Measurements from ENCODE around the gene TRPC1.
A peak's percentile ranks its signal among the peaks of the same experiment; 100 is the strongest.
"Not testable (repeated sequence)": the region's sequence is repeated elsewhere in the genome, so short reads cannot be mapped to it uniquely, and the experiment has no call there.

The TRPC1 gene

DNA sequence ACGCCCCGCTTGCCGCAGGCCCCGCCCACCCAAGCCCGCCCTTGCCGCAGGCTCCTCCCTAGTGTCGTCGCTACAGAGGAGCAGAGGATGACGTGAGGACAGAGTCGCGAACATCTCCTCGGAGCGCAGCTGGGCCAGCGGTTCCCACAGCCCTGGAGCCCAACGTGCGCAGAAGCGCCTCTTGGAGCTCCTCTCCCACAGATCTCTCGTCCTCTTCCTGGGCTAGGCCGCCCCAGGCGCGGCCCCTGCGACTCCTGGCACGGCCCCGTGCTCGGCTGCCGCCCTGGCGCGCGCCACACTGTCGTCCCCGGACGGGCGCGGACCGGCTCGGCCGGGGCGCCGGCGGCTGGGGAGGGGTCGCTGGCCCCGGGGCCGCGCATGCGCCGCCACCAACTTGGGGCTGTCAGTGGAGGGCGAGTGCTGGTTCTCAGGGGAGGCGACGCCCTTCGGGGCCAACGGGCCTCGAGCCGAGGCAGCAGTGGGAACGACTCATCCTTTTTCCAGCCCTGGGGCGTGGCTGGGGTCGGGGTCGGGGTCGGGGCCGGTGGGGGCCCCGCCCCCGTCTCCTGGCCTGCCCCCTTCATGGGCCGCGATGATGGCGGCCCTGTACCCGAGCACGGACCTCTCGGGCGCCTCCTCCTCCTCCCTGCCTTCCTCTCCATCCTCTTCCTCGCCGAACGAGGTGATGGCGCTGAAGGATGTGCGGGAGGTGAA is at the start of gene TRPC1:
TSS of gene TRPC1 (plus strand) at position 67 of the 714 bp plus-strand sequence. CDS start at position 593, 526 bp downstream.
- DNase-seq, result peak; percentile 84

DNA sequence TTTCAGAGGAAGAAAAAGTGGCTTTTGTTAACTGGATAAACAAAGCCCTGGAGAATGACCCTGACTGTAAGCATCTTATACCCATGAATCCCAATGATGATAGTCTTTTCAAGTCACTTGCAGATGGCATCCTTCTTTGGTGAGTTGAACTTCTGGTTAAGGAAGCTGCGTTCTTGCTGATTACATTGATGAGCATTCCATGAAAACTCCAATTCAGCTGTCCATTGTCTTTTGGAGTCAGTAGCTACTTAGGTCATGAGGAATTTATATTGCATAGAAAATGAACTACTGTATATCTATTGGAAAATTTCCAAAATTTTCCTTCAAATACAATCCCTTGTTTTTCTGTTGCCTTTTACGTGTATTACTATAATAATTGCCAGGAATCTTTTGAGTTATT is 47.7 kb upstream of the TRPC1 start:
- DNase-seq, result no peak

DNA sequence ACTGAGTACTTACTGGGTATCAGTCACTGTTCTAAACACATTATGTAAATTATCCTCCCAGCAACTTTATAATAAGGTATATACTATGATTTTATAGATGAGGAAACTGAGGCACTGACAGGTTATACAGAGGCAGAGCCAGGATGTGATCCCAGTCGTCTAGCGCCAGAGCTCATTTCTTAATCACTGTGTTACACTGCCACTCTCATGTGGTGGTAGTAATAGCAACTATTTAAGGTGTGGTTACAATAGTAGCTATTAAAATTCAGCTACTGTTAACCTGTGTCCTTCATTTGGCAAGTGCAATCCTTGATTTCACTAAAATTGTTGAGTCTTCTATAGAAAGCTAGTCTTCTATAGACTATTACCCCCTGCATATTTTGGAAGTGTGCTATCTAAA is 43.1 kb upstream of the TRPC1 start:
- no peak for DNase-seq

DNA sequence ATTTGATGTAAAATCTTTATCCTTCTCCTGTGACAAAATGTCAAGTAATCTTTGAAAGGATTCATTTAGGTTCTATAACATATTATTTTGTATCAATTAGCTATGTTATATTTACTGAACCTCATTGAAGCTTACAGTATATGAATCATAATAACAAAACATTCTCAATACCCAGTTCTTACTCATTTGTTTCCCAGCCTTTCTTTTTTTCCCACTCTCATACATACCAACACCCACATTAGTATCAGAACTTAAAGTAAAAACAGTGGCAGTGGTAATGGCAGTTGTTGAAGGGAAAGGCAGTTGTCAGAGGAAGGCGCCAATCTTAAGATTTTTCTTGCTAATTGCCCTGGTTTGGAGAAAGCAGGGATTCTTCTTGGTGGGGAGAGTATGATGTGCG is 33.2 kb upstream of the TRPC1 start:
- no peak for DNase-seq

DNA sequence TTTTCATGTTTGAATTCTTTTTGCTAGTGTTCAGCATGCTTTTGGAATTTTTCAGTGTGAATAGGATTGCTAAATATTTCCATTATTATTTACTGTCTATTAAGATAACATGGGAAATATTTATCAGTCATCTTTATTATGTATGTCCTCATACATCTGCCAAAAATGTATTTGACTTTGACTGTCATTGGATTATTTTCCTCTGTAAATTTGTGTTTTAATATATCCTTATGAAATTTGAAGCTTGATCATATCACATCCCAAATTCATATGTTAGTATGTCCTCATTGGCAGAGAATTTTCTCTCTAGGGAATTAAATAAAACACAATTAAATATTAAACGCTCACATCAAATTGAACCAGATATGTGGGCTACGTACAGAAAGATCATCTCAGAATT is 32.3 kb upstream of the TRPC1 start:
- DNase-seq, result no peak

DNA sequence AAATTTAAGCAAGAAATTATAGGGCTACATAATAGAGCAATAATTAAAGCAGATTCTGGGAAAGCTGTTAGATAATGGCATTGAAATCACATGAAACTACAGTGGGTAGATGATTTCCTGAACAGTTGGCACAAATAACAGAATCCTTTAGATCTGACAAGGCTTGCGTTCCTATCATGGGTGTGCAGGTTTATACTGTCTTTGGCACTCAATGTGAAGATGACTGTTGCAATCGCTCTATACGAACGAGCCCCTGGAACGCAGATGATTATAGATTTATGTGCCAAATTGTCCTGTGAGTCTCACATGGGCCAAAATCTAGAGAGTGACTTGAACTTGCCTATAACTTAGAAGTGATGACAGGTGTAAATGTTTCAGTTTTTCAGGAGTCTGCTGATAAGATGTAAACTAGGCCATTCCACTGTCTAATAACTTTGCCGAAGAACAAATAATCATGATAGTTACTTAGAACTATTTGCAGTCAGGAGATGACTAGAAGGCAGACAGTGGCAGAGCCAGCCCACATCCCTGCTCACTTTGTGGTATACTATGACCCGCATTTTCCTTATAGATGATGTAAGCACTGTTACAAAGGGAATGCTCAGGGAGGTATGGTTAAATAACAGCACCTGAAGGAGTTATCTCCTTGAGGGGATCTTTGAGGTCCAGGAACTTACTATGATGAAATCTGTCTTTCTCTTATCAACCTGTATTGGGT is 30.5 kb upstream of the TRPC1 start:
- DNase-seq, result no peak

DNA sequence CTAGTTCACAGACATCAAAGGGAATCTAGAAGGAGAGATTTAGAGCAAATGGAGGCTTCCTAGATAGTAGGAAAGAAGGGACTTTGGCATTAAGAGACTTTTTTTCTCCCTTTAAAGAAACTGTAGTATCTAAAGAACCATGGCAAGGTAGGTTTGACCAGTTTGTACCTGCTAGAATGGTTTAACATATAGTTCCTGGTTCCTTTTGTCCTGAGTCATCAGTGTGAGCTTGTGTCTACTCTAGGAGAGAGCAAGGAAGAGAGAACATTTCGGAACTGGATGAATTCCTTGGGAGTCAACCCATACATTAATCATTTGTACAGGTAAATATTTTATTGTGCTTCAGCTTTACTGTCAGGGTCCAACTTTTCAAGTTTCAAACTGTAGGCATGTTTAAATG is 29.6 kb upstream of the TRPC1 start:
- DNase-seq, result no peak

DNA sequence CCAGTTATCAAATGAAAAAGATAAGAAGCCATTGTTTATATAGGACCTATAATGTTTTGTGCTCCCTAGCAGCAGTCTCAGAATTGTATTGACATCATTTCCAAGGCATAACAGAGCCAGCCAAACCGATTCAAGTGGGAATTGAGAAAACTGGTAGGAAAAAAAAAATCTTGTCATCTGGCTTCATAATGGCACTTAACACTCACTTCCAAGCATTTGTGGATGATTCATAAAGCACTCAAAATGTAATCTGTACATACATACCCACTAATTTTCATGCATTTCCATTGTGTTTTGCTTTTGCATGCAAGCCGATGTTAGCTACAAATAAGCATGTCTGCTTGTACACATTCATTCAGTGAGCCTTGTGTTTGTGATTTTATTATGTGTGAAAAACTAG is 18.6 kb upstream of the TRPC1 start:
- no peak for DNase-seq

DNA sequence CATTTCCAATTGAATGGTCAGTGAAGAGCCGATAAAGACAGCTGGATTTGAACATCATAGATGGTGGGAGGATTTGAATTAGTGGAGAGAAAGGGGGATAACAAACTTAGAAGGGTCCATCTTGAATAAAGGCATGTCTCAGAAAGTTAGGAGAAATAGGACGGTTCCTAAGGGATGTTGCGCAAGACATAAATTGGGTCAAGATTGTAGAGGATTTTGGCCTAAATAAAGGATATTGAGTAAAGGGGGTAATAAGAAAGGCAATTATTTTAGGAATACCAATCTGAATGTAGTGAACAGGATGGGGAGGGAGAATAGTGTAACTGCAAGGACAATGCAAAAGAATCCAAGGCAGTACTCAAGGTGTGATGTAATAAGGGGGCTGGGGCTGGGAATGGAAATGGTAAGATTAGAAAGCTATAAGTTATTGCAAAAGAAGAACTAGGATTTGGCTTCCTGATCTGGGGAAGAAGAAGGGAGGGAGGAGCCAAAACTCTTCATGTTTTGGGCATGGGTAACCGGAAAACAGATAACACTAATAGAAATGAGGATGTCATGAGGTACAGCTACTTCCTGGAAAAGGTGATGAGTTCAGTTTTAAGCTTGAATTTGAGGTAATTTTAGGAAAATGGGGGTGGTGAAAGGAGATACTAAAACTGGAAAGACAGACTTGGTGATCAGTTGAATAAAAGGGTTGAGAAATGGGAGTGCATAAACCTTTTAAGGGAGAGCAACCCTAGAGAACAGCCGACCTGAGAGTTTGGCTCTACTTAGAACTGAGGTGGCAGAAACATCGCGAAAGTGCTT is 17.3 kb upstream of the TRPC1 start:
- no peak for DNase-seq

DNA sequence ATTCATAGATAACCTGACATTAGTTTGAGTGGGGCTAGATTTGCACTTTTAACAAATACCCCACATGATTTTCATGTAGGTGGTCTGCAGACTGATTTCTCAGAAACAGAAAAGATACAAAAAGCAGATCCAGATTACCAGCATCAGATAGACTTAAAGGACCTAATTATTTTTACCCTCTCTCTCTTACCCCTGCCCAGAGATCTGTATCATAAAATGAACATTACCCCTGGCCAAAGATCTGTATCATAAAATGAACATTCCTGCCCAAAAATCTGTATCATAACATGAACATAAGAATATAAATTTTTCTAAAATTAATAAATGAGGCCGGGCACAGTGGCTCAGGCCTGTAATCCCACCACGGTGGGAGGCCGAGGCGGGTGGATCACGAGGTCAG is 14.6 kb upstream of the TRPC1 start:
- DNase-seq, result no peak

DNA sequence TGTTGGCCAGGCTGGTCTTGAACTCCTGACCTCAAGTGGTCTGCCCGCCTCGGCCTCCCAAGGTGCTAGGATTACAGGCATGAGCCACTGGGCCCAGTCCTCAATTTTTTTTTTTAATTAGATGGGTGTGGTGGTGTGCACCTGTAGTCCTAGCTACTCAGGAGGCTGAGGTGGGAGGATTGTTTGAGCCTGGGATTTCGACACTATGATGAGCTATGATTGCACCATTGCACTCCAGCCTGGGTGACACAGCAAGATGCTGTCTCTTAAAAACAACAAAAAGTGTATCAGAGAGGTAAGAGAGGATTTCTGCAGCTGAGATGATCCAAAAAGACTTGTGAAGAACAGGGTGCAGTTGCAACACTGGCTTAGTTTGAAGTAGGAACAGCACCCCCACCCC is 9.0 kb upstream of the TRPC1 start:
- DNase-seq, result not testable (repeated sequence)

DNA sequence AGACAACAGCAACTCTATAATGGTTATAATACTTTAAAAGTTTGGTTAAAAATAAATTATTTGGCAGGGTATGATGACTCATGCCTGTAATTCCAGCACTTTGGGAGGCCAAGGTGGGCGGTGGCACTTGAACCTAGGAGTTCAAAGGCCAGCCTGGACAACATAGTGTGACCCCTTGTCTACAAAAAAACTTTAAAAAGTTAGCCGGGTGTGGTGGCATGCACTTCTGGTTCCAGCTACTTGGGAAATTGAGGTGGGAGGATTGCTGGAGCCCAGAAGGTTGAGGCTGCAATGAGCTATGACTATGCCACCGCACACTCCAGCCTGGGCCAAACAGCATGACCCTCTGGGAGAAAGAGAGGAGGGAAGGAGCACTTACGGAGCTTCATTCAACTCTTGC is 7.7 kb upstream of the TRPC1 start:
- DNase-seq, result no peak

DNA sequence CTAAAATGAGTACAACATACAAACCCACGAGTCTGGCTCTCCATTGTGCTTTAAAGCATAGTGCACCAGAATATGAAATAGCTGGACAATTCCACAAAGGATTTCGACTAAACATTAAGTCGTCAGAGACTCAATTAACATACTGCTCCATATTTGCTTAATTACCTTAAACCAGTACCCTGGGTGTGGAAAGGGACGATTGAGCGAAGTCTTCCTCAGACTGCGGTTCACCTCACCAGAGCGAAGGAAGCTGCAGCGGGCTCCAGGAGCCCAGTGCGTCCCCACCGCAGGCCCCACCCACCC is 218 bp upstream of the TRPC1 start:
- DNase-seq, result no peak

DNA sequence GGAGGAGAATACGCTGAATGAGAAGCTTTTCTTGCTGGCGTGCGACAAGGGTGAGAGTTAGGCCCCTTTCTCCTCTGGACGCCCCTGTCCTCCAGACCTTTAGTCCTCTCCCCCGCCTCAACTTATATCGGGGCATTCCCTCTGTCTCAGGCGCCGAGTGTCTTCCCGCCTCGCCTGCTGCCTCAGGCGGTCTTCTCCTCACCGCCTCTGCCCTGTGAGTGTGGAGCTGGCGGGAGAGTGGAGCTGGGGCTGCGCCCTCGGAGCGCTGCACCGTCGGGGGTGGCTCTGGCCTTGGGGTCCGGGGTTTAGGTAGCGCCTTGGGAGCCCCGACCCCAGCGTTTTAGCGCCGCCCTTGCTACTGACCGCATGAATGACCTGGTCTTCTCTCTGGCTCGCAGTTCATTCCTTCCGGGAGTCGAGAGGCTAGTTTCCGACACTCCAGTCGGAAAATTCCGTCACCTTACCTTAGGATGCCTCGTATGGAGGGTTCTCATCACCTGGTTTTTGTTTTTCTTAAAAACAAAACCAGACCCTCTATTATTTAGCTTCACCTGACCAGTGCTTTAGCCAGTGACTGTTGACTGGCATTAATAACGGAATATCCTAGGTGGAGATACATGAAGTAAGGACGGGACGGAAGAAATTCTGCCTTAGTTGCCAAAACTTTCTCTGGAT is 985 bp downstream of the TRPC1 start:
- DNase-seq, result peak; percentile 70

DNA sequence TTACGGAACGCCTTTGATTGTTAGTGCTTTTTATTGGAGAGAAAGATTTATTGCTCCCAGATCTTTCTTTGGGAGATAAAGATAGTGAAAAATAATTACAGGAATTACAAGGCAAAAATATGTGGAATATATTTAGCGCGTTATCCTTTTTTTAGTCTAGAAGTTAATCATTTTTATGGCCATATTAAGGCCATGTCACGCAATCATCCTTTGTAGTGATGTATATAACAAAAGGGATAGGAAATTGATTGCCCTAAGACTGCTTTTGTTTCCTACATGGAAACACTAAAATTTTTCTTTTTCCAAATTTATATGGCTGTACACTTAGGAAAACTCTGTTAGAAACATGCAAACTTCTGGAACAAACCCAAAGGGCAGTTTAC is 1.5 kb downstream of the TRPC1 start:
- no peak for DNase-seq

DNA sequence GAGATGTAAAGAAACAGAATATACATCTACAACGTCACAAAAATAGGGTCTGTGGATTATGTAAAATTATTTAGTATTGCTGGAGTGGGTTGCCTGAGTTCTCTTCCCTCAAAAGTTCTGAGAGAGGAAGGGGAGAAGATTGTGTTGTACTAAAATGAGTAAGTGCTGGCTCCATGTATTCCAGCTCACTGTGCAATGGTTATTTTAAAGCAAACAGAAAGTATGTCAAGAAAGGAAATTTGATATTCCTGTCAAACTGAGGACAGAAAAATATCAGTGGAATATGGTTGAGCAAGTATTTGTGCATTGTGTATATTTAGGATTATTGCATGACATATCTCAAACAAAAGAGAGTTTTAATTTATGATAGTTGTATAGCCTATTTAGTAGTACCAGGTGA is 2.2 kb downstream of the TRPC1 start:
- DNase-seq, result no peak

DNA sequence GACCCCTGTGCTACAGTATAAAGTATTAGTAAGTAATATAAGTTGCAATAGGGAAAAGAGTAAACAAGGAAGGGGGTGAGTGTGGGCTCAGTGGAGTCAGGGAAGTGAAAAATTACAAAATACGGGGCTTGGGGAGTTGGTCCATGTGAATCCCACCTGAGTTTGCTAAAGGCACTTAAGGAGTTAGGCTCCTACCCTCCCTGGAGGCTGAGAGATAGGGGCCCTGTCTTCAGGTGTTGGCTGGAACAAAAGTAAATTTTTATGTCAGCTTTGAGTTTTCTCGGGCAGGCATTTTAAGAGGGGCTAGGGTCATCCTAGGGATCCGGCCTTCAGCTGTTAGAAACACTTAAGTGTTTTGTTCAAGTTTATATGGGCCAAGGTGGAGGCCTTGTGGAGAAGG is 8.2 kb downstream of the TRPC1 start:
- DNase-seq, result no peak

DNA sequence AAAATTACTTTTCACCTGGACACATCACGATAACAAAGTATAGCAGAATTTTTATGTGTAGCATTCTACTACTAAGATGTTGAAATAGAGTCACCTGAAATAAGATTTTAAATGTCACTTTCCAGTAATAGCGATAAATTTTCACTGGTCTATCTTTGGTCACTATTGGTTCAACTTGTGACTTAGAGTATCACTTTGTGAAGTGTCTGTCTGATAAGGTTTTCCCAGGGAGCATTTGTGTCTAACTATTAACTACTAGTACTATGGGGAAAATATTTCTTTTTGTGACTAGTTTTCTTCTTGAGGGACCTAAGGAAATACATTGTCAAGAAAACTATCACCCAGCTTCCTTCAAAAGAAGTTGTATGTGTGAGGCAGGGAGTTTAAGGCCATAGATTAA is 11.0 kb downstream of the TRPC1 start:
- no peak for DNase-seq

DNA sequence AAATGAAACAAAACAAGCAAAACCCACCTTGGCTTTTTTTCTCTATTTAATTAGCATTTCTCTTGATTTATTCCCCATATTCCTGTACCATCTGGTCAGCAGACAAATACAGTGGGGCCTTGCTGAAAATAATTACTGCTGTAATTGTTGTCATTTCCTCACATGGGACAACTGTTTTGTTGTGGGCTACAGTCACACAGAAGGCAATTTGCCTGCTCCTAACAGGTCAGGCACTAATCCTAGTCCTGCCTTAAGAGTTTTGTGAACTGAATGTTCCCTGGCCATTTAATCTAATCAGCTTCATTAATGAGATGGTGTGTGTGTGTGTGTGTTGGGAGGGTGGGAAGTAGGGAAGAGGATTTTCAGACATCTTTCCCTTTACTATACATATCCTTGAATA is 11.6 kb downstream of the TRPC1 start:
- no peak for DNase-seq

DNA sequence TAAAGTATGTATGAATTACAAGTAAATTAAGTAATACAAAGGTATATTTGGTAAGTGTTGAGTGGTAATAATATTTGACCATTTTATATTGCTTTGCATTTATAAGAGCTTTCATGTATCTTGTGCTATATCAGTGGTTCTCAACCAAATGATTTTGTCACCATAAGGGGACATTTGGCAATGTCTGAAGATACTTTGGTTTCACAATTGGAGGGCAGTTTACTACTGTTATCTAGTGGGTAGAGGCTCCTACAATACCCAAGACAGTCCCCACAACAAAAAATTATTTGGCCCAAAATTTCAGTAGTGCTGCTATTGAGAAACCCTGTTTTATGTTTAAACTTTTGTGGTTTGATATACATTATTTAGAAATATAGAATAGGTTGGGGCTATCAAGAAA is 14.6 kb downstream of the TRPC1 start:
- DNase-seq, result no peak

DNA sequence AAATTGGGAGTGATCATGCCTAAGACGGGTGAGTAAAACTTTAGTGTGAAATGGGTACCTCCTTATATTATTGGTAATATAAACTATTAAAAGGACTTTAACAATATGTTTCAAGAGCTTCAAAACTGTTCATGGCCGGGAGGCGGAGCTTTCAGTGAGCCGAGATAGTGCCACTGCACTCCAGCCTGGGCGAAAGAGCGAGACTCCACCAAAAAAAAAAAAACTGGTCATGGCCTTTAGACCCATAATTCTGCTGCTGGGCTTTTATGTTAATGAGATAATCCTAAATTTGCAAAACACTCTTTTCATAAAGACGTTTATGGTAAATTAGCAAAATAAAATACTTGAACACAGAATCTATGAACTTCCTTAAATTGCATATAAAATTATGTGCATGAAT is 22.8 kb downstream of the TRPC1 start:
- DNase-seq, result no peak

DNA sequence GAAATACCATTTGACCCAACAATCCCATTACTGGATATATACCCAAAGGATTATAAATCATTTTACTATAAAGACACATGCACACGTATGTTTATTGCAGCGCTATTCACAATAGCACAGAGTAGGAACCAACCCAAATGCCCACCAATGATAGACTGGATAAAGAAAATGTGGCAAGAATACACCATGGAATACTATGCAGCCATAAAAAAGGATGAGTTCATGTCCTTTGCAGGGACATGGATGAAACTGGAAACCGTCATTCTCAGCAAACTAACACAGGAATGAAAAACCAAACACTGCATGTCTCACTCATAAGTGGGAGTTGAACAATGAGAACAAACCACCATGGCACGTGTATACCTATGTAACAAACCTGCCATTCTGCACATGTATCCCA is 26.7 kb downstream of the TRPC1 start:
- DNase-seq, result not testable (repeated sequence)

DNA sequence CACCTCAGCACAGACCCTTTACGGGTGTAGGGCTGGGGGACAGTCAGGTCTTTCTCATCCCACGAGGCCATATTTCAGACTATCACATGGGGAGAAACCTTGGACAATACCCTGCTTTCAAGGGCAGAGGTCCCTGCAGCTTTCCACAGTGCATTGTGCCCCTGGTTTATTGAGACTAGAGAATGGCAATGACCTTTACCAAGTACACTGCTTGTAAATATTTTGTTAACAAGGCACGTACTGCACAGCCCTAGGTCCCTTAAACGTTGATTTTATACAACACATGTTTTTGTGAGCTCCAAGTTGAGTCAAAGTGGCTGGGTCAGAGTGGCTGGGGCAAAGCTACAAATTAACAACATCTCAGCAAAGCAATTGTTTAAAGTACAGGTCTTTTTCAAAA is 28.8 kb downstream of the TRPC1 start:
- not testable (repeated sequence) for DNase-seq

DNA sequence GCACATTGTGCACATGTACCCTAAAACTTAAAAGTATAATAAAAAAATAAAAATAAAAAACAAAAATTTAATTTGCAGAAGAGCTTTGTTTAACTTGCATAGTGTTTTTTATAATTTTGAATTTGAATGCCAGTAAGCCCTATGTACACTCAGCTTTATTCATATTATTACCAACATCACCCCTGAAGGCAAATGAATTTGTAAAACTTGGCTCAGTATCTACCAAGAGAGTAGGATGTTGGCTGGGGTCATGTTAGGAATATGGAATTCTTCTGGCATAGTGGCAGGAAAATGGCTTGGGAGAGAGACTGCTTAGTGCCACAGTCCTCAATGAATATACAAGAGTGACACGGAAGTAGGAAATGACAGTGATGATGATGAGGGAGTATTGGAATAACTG is 30.7 kb downstream of the TRPC1 start:
- no peak for DNase-seq
